GM21423 (cell line): ENCODE results near the gene USB1.

Experiments used
- ATAC-seq: cut with Tn5 transposase; IDR thresholded peaks from one replicate; pipeline ENCODE4 v1.9.1; 2021; ENCODE audit warnings: mild to moderate bottlenecking, moderate library complexity; ENCODE audit not compliant: unreplicated experiment

Gene USB1

DNA sequence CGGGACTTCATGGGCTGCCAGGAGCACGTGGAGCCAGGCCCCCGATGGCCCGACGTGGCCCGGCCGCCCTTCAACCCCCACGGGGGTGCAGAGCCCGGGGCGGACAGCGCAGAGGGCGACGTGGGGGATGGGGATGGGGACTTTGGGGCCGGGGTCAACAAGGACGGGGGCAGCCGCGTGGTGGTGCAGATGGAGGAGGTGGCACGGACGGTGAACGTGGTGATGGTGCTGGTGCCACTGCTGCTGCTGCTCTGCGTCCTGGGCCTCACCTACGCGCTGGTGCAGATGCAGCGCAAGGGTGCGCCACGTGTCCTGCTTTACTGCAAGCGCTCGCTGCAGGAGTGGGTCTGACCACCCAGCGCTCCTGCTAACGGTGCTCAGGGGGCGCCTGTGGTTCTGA, 43.9 kb downstream of the USB1 start:
- no peak for ATAC-seq

DNA sequence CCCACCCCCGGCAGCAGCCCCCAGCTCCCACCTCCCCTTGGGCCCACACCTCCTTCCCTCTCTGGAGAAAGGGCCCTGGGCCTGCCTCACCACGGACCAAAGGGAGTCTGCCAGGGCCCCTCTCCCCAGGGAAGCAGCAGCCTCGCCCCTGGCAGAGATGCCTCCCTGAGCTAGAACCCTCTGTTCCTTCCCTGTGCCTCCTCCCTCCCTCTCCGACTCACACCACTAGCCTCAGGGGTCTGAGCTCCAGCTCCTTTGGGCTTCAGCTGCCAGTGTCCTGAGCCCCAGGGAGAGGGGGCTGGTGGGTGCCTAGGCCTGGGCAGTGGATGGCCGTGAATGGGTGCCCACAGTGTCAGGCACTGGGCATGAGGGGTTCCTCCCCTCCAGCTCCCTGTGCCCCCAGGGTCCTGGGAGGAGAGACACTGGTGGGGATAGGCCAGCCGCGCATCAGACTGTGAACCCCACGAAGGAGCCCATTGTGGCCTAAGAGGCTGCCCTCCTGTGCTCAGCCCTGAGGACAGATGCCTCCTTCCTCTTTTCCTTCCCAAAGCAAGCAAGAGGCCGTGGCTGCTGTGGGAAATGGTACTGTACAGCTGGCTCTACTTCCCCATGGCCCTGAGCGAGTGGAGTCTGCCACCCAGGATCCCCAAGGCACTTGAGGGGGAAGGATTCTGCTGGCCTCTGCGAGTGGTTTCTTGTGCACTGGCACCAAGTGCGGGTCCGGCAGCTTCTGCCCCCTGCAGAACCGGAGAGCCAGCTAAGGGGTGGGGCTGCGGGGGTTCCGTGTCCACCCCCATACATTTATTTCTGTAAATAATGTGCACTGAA, 45.1 kb downstream of the USB1 start:
- no peak for ATAC-seq

DNA sequence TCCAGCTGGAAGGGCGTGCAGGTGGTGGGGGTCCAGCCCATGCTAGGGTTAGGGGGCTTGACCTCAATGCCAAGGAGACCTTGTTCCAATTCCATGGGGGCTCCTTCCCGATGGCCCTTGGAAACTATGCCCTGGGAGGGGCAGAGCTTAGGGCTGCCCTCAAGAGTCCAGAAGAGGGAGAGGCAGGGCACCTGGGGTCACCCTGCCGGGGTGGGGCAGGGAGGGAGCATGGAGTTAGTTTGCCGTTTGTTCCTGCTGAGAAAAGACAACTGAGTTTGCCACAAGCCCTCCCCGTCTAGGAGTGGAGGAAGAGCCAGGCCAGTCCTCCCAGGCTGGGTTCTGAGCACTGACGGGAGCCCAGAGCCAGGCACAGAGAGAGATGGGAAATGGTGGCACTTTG, 45.7 kb downstream of the USB1 start:
- no peak for ATAC-seq

DNA sequence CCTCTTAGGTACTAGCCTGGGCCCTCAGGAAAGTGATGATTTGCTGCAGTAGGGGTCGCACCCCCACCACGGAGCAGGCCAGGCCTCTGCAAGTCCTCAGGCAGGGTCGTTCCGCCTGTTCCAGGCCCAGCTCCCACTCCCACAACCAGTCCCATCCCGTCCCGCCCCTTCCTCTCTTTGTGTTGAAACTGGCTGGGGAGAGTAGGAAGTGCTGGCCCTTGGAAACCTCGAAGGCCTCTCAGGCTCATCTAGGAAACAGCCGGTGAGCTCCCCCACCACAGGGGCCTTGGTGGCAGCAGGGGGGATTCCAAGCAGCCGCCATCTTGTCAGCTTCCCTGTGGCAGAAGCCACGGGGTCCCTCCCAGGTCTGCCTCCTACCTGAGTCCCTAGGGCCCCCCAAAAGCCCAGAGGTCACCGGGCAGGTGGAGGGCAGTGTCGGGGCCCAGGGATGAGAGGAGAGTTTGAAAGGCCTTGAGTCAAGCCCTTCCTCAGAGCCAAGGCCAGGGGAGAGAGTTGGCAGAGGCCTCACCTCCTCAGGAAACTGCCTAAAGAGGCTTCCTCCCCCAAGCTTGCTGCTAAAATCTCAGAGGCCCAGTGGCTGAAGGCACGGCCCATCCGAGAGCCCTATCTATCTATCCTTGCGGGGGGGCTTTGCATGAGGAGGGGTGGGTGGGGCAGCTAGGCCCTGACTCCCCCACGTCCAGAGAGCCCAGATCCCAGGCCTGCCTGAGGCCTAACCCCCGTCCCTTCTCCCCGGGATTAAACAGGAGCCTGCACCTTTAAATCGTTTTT, 46.5 kb downstream of the USB1 start:
- ATAC-seq = no peak

DNA sequence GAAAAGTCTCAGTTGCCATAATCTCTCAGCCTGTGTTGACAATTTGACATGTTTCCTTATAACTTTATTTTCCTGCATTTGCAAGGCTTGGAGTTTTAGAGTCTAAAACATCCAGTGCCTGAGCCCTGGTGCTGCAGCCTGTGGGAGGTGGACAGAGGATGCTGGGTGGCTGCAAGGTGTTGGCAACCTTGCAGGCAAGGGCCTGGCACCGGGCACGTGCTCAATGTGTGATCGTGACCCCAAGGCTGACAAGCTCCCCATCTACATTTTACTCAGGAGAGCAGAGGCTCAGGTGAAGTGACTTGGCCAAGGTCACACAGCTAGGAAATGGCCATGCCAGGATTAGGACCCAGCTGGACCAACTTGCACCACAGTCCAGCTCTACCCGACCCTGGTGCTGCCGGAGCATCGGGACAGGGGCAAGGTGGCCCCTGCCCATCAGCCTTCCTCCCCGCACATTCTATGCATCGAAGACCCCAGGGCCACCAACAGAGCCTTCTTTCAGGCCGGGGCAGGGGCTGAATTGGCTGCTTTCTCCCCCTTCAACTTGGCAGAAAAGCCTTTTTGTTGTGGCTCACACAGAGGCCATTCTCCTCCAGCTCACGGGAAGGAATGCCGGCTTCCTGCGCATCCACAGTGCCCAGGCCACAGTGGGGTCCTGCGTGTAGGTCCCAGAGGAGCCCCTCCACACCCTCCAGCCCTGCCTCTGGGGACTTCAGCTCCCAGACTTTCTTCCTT, 47.5 kb downstream of the USB1 start:
- ATAC-seq = no peak

DNA sequence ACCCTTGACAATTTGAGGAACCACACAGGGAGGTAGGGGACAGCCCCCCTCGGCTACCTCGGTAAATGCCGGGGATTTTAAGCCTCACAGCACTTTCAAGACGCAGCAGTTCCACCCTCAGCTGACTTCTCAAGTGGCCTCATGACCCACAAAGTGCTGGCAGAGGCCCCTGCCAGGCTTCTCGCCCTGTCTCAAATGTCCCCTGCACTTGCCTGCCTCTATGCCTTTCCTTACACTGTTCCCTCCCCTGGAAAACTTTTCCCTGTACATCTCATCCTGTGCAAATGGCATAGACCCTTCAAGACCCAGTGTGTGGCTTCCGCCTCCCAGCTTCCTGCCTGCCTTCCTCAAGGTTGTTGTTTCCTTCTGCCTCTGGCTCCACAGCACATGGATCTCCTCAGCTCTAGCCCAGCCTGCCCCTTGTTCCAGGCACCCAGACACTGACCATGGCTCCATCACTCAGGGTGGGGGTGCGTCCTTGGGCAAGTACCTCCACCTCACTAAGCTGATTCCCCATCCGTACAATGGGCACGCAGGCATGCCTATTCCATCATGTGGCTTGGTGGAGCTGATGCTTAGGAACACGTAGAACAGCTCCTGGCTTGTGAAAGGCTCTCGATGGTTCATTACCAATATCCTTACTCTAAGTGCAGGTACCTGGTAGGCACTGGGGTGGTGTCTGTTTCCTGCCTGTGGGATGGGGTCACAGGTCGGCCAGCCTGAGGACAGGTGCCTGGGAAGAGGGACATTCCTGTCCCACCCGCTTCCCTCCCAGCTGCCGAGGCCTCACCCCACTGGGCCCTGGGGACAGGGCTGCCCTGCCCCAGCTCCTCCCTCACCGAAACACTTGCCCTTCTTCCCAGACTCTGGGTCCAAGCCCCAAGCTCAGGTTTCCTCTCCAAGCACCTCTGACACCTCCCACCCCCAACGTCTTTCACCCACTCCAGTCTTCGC, 48.3 kb downstream of the USB1 start:
- no peak for ATAC-seq

DNA sequence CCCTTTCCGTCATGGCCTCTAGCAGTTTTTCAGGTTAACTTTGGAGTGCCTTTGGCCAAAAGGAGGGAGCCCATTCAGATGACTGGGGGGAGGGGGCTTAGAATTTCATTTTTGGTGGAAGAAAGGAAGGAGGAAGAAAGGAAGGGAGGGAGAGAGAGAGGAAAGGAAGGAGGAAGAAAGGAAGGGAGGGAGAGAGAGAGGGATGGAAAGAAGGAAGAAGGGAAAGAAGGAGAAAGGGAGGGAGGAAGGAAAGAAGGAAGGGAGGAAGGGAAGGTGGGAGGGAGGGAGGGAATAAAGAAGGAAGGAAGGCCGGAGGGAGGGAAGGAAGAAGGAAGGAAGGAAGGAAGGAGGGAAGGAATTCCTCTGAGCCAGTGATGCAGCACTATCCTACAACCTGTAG, 50.1 kb downstream of the USB1 start:
- ATAC-seq = no peak

DNA sequence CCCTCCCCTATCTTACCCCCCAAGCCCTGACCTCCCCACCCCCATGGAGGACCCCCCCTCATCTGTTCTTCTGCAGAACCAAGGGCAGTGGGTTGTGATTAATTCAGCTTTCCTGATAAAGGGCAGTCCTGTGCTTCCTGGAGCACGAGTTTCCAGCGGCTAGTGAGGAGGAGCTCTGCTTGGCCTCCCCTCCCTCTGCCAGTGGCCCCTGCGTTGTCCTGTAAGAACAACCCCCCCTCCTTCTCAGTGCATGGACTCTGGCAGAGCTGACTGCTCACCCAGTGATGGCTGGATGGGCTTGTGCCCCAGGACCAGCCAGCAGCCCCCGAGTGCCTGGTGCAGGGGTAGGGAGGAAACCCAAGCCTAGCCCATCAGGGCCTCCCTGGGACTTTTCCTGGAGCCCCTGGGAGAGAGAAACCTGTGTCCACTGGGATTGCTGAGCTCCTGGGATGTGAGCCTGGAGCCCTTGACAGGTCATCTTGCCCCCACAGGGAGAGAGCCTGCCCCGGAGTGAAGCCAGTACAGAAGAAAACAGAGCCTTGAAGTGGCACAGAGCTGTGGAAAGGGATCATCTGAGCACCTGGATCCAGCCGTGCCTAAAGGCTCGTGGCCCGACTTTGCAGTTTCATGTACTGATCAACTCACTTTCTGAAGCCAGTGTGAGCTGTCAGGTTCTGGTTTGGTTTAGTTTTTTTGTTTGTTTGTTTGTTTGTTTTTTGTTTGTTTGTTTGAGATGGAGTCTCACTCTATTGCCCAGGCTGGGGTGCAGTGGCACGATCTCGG, 50.8 kb downstream of the USB1 start:
- ATAC-seq = no peak

DNA sequence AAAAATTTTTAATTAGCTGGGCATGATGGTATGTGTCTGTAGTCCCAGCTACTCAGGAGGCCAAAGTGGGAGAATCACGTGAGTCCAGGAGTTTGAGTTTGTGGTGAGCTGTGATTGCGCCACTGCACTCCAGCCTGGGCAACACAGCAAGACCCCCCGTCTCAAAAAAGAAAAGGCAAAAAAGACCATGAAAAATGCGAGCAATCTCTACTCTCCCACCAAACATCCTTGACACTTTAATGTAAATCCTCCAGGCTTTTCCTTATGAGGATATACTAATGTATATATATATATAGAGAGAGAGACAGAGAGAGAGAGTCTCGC, 52.4 kb downstream of the USB1 start:
- no peak for ATAC-seq

DNA sequence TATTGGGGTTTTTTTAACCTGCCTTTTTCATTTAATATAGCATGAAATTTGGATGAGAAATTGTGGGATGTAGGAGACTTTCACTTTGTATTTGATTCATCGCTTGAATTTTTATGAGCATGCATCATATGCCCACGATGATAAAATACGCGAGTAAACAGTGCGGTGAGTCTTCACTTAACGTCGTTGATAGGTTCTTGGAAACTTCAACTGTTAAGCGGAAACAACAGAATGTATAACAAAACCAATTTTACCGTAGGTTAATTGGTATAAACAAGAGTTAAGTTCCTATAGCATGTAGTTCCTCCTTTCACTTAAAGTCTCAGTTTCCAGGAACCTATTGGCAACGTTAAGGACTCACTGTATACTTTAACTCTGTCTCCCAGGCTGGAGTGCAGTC, 53.1 kb downstream of the USB1 start:
- ATAC-seq = no peak

DNA sequence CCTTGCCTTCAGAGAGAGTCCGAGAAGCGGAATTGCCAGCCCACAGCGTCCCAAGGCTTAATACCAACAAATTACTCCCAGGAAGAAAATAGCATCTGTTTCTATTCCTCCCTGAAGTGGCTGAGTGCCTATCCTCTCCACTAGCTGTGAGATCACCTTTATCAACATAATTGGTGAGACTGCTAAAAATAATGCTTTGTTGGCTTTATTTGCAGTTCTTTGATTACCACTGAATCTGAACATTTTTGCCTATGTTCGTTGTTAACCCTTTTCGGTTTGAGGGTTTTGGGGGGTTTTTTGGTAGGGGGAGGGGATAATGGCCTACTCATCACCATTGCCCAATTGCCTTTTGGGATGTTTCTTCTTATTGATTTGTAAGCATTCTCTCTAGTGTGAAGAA, 55.4 kb downstream of the USB1 start:
- no peak for ATAC-seq

DNA sequence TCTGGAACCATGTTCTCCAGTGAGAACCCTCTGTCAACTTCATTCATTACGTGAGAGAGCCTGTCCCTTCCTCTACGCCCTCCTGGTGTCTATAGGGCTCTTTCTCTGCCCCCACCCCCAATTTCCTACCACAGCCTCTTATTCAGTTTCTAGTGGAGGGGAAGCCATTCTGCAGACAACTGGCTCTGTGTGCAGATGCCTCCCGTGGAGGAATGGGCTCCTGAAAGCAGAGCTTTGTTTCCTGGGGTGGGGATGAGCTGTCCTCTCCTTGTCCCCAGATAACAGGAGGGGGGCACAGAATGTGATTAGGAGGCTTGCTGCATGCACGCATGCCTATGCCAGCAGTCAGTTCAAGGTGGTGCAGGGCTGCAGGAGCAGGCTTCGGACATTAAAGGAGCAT, 55.9 kb downstream of the USB1 start:
- no peak for ATAC-seq

DNA sequence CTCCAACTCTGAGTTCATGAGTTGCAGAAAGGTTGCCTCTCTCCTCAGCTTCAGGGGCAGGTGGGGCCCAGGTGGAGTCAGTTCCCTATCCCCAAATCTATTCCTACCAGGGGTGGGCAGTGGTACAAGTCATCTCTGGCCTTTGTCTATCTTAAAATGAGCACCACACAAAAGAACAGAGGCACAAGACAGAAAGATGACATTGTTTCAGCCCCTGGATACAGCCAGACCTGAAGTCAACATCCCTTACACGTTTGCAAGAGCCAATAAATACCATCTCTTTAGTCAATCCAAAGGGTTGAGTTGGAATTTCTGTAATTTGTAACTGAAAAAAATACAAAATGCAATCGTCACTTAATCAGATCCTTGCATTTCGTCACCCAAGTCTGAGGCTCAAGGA, 56.6 kb downstream of the USB1 start:
- ATAC-seq = no peak

DNA sequence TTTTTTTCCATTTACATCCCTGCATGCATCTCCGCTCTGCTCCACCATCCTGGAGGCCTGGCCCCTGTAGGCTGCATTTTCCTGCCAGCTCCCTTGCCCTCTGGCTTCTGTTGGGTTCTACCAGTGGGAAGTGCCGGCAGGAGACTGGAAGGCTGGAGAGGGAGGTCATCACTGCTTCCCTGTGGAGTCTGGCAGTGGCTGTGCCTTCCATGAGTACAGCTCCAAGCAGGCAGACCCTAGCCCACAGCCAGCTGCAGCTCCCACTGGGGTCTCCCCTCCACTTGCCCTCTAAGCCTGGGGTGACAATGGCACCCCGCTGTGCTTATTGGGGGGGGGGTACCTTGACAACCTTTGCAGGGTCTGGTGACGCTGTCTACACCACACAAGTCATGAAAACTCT, 61.6 kb downstream of the USB1 start:
- no peak for ATAC-seq

DNA sequence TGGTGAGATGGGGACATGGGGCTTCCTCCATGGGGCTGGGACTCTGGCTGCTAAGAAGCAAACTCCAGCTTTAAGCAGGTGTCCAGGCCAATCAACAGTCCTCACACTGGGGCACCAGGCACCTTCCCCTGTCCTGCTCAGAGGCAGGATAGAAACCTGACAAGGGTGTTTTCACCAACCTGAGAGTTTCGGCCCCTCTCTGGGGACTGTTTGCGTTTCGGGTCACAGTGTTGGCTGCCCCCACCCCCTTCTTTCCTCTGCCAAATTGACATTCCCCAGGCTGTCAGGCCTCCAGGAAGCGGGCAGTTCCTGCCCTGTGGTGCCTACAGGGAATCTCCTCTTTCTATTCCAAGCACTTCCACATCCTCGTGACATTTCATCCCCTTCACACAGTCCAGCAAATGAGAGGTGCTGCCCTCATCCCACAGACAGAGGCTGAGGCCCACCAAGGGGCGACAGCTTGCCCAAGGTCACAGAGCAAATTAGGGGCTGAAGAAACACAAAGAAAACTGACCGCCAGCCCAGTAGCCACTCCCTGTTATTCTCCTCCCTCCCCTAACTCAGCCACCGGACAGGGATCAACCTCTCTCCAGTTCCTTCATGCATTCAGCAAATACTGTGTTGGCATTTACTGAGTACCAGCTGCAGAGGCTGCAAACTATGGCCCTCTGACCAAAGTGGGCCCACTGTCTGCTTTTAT, 62.3 kb downstream of the USB1 start:
- no peak for ATAC-seq

DNA sequence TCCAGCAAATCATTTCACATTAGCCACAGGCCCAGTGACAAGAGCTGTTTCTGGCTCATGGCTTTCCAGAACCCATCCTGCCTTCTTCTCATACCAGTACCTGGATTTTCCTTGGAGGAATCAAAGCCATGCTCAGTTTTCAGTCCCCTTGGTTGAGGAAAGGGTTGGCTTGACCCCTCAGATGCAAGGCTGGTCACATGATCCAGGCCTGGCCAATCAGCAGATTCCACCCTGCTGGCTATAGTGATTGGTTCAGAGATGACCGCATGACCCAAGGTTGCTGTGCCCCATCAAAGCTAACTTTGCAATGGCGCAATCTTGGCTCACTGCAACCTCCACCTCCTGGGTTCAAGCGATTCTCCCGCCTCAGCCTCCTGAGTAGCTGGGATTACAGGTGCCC, 69.4 kb downstream of the USB1 start:
- no peak for ATAC-seq
